Retinal pigment epithelial cell (primary cell): ENCODE results near the gene NPHS2.

Experiments
- DNase-seq: peaks from one replicate; pipeline ENCODE4 v3.0.0-alpha.2; 2010; ENCODE audit warnings: low read depth
- H3K4me3 ChIP-seq: 2 replicates; pipeline ENCODE4 v1.5.1; 2011; ENCODE audit warnings: mild to moderate bottlenecking, low read length, control low read depth, moderate library complexity
- TF ChIP-seq, protein P1 (sequence below): conservative IDR thresholded peaks from 2 replicates; pipeline ENCODE4 v1.5.1; 2011; ENCODE audit warnings: low read depth, low read length, control low read depth, inconsistent platforms

NPHS2 gene

DNA sequence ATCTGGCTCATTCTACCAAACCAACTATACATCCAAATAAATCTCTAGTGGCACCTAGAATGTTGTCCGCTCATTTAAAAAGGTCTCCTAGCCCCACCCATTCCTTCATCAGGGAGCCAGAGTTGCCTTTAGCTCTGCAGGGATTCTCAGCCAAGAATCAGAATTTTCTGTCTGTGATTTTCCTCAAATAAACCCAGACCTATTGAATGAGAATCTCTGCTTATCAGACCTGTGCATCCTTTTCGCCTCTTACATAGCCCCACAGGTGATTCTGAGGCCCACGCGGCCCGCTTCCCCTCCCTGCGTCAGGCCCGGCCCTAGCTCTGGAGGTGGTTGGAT lies 15.5 kb upstream of the NPHS2 start:
- TF ChIP-seq, protein P1, sequence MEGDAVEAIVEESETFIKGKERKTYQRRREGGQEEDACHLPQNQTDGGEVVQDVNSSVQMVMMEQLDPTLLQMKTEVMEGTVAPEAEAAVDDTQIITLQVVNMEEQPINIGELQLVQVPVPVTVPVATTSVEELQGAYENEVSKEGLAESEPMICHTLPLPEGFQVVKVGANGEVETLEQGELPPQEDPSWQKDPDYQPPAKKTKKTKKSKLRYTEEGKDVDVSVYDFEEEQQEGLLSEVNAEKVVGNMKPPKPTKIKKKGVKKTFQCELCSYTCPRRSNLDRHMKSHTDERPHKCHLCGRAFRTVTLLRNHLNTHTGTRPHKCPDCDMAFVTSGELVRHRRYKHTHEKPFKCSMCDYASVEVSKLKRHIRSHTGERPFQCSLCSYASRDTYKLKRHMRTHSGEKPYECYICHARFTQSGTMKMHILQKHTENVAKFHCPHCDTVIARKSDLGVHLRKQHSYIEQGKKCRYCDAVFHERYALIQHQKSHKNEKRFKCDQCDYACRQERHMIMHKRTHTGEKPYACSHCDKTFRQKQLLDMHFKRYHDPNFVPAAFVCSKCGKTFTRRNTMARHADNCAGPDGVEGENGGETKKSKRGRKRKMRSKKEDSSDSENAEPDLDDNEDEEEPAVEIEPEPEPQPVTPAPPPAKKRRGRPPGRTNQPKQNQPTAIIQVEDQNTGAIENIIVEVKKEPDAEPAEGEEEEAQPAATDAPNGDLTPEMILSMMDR = no peak
- peak overlapping the region; percentile 20 for H3K4me3 ChIP-seq
- DNase-seq = no peak

DNA sequence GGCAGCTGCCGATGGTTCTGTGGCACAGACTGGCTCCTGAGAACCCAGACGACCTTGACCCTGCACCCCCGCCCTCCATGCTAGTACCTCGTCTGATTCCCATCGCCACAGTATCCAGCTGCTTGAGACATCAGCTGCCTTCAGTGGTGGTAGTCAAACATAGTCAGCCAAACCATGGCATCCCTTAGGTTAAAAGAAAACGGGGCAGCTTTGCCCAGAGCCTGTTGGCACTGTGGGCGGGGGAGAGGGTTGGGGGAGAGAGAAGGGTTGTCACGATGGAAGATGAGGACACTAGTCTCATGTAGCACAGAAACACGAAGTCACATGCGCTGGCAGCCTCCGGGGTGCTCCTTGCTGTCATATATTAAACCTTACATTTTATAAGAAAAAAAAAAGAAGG lies 14.9 kb upstream of the NPHS2 start:
- DNase-seq = no peak
- TF ChIP-seq, protein P1 = no peak

DNA sequence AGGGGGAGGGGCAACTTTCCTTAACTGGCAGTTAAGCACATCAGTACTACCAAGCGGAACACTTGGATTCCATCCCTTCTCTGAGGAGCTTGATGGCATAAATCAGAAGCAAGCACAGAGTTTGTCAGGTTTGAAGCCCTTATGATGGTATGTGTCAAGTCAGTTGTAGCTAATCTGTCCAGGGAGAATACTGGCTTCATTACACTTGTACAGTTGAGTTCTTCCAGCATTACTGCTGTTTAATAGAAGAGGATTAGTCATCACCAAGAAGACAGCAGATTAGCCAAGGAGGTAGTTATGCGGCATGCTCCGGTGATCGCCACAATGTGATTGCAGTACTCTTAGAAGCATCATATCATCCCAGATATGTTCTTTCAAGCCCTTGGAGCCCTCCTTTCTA lies 13.8 kb upstream of the NPHS2 start:
- TF ChIP-seq, protein P1 = no peak
- H3K4me3 ChIP-seq = no peak overlapping the region
- no peak for DNase-seq

More for the DNA sequence above, 14.9 kb upstream of the NPHS2 start:
- no peak overlapping the region for H3K4me3 ChIP-seq

DNA sequence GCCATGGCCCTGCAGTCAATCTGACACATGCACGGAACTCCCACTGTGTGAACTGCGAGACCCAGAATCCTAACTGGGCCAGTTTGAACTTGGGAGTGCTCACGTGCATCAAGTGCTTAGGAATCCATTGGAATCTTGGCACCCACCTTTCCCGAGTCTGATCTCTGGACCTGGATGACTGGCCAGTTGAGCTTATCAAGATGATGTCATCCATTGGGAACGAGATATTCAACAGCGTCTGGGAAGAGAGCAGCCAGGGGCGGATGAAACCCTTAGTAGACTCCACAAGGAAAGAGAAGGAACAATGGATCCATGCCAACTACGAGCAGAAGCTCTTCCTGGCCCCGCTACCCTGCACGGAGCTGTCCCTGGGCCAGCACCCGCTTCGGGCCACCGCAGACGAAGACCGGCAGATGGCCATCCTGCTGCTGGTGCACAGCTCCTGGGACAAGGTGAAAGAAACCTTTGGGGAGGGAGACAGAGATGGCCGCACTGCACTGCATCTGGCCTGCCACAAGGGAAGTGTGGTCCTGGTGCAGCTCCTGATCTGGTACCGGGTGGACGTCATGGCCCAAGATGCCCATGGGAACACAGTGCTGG lies 12.8 kb upstream of the NPHS2 start:
- DNase-seq = no peak
- H3K4me3 ChIP-seq = no peak overlapping the region
- TF ChIP-seq, protein P1 = no peak

DNA sequence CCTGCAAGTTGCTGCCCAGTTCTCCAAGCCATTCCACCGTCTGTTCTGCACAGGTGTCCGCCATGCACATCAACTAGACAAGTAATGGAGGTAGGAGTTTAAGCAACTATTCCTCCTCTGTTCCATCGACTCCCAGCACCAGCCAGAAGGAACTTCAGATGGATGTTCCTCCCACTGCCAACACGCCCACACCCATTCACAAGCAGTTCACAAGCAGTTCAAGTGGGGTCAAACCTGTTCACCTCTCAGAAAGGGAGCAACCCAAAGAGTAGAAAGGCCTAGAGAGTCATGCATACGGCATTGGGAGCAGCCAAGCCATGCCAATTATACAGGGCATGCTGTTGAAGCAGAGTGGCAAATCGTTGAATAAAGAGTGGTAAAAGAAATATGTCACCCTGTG lies 11.6 kb upstream of the NPHS2 start:
- no peak overlapping the region for H3K4me3 ChIP-seq
- TF ChIP-seq, protein P1 = no peak
- DNase-seq = no peak

DNA sequence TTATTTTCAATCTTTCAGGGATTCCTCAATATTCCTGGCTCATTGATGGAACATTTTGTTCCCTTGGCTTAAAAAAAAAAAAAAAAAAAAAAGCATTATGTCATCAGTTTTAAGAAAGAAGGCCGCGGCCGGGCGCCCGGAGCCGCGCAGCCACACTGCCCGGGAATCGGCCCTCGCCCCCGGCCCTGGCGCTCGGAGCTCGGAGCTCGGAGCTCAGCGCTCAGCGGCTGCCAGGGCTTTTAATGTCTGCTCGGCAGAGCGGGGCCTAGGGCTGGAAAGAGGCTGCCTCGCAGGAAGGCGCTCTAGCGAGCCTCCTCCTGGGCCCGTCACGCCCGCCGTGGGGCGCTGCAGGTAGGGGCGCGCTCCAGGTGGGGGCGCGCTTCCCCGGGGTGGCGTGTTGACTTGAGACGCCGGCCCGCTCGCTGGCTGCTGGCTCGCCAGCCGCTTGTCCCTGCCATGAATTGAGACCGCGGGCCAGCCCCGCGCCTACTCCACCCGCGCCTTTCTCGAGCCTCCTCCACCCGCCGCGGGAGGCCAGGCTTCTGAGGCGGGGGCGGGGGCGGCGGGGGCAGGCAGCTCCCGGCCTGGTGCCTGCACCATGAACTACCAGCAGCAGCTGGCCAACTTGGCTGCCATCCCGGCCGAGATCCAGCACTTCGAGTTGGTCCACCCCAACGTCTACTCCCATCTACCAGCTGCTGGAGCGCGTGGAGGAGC lies 10.5 kb upstream of the NPHS2 start:
- peak overlapping the region; percentile 36 for H3K4me3 ChIP-seq
- TF ChIP-seq, protein P1 = peak; percentile 62
- no peak for DNase-seq

DNA sequence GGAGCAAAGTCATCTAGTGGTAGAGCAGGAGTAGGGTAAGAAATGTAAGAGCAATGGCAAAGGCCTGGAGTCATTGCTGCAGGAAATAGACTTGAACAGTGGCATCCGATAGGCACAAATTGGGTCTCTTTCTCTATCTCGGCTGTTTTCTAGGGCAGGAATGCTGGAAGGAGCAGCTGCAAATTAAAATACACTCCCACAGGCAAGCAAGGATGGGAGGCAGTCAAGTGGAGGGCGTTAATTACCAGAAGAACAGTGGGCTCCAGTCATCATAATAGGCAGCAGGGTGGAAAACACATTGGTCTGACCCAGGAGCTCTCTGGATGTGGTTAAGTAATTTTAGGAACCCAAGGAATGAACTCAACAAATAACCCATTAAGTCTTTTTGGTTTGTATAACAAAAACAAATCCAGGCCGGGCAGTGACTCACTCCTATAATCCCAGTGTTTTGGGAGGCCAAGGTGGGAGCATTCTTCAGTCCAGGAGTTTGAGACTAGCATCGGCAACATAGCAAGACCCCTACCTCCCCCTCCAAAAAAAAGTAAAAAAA lies 8.1 kb upstream of the NPHS2 start:
- no peak for DNase-seq
- no peak overlapping the region for H3K4me3 ChIP-seq
- TF ChIP-seq, protein P1 = no peak
